H1 (cell line): ENCODE results near the gene GATD1. TPM values are rescaled to one million over a fixed set of nuclear protein-coding genes. Genes with fewer than 3 reads are reported as not detected.

Experiments
- CTCF ChIA-PET: fragments of 300-600 bp; sonication (Branson Sonifier 250); formaldehyde crosslinking; loops from one replicate; lab custom pipeline; 2021; ENCODE audit not compliant: partially characterized antibody; lab: Charles Lee
- POLR2A ChIA-PET: fragments of 300-600 bp; sonication (Branson Sonifier 250); formaldehyde crosslinking; loops from one replicate; lab custom pipeline; 2021; ENCODE audit warnings: inconsistent platforms; ENCODE audit not compliant: partially characterized antibody; lab: Charles Lee
- DNase-seq, 2 experiments: peaks; one replicate each; pipeline versions ENCODE4 v3.0.0 to v3.0.0-alpha.2; 2010 to 2022; ENCODE audit warnings: low spot score in 2 of 2, low read depth in 1 of 2, mixed read lengths in 1 of 2
- FAIRE-seq: peaks from 2 replicates; lab custom pipeline; 2011; peaks lifted over from hg19 to GRCh38; lab: Jason Lieb, UNC
- H2AFZ ChIP-seq: 2 replicates; pipeline ENCODE4 v1.8.1; 2012; ENCODE audit warnings: low read length, inconsistent platforms
- H2AK5ac ChIP-seq: 2 replicates; pipeline ENCODE4 v1.6.1; 2013; ENCODE audit warnings: low read depth, low read length
- H2BK120ac ChIP-seq: replicated peaks from 2 replicates; pipeline ENCODE3; 2013; ENCODE audit warnings: low read depth, low read length, inconsistent platforms
- H2BK12ac ChIP-seq: 2 replicates; pipeline ENCODE4 v1.6.1; 2013; ENCODE audit warnings: low read depth, low read length
- H2BK15ac ChIP-seq: 2 replicates; pipeline ENCODE4 v1.6.1; 2013; ENCODE audit warnings: low read length
- H2BK20ac ChIP-seq: 2 replicates; pipeline ENCODE4 v1.6.1; 2013; ENCODE audit warnings: low read length
- H2BK5ac ChIP-seq: 2 replicates; pipeline ENCODE4 v1.6.1; 2013; ENCODE audit warnings: low read depth, low read length
- H3K14ac ChIP-seq: 2 replicates; pipeline ENCODE4 v1.6.1; 2013; ENCODE audit warnings: inconsistent platforms; ENCODE audit not compliant: insufficient read length
- H3K18ac ChIP-seq: 2 replicates; pipeline ENCODE4 v1.6.1; 2013; ENCODE audit warnings: low read length; ENCODE audit errors: extremely low read depth
- H3K23ac ChIP-seq: 2 replicates; pipeline ENCODE4 v1.6.1; 2013; ENCODE audit warnings: inconsistent platforms; ENCODE audit not compliant: insufficient read length
- H3K23me2 ChIP-seq: 2 replicates; pipeline ENCODE4 v1.6.1; 2013; ENCODE audit warnings: low read depth, low read length
- H3K27ac ChIP-seq: 2 replicates; pipeline ENCODE4 v1.6.1; 2011; ENCODE audit warnings: low read depth, low read length, inconsistent platforms
- H3K27me3 ChIP-seq, 4 experiments: replicated peaks in 1 of 4; 1 replicate in 1 of 4; 2 replicates in 3 of 4; pipeline versions ENCODE4 v1.6.1 to v1.8.1; 2011 to 2013; ENCODE audit warnings: low read length in 3 of 4, mild to moderate bottlenecking in 3 of 4, inconsistent platforms in 2 of 4, mixed read lengths in 2 of 4, moderate library complexity in 1 of 4; ENCODE audit not compliant: control insufficient read depth in 3 of 4, insufficient read depth in 3 of 4; ENCODE audit errors: extremely low read depth in 1 of 4
- H3K36me3 ChIP-seq, 4 experiments: 2 replicates each; pipeline versions ENCODE4 v1.6.1 to v1.8.1; 2011 to 2013; ENCODE audit warnings: mild to moderate bottlenecking in 4 of 4, low read length in 3 of 4, moderate library complexity in 2 of 4, control low read depth in 1 of 4, inconsistent platforms in 1 of 4; ENCODE audit not compliant: insufficient read depth in 4 of 4, control insufficient read depth in 2 of 4
- H3K4ac ChIP-seq: replicated peaks from 2 replicates; pipeline ENCODE3; 2013; ENCODE audit warnings: low read length, low read depth, mixed read lengths, inconsistent platforms; ENCODE audit not compliant: insufficient read length
- H3K4me1 ChIP-seq, 4 experiments: replicated peaks in 1 of 4; 1 replicate in 1 of 4; 2 replicates in 3 of 4; pipeline versions ENCODE4 v1.6.1 to v1.8.1; 2011 to 2013; ENCODE audit warnings: low read length in 3 of 4, inconsistent platforms in 2 of 4, mixed read lengths in 1 of 4; ENCODE audit not compliant: insufficient read depth in 4 of 4, control insufficient read depth in 3 of 4
- H3K4me2 ChIP-seq, 2 experiments: 2 replicates each; pipeline versions ENCODE4 v1.6.1 to v1.8.1; 2011 to 2013; ENCODE audit warnings: low read depth in 2 of 2, low read length in 2 of 2, control low read depth in 1 of 2, inconsistent platforms in 1 of 2, mild to moderate bottlenecking in 1 of 2; ENCODE audit not compliant: insufficient read depth in 1 of 2
- H3K4me3 ChIP-seq, 4 experiments: fragments of 200-600, 300-600 bp in 1 of 4; sonication (generic), shearing (Covaris generic), sonication (Bioruptor Twin) in 1 of 4; 2 replicates each; pipeline versions ENCODE4 v1.5.1 to v1.8.1; 2011 to 2016; ENCODE audit warnings: low read length in 4 of 4, low read depth in 3 of 4, control low read depth in 2 of 4, inconsistent platforms in 2 of 4, mild to moderate bottlenecking in 2 of 4, mixed read lengths in 1 of 4, moderate library complexity in 1 of 4; ENCODE audit not compliant: insufficient read depth in 2 of 4; ENCODE audit errors: extremely low read depth in 1 of 4
- H3K56ac ChIP-seq: replicated peaks from 2 replicates; pipeline ENCODE3; 2013; ENCODE audit warnings: low read depth, mild to moderate bottlenecking, mixed read lengths, low read length, inconsistent platforms; ENCODE audit not compliant: insufficient read length
- H3K79me1 ChIP-seq: 2 replicates; pipeline ENCODE4 v1.6.1; 2013; ENCODE audit warnings: low read depth, low read length, control low read depth
- H3K79me2 ChIP-seq, 2 experiments: 2 replicates each; pipeline versions ENCODE4 v1.6.1 to v1.8.1; 2012 to 2013; ENCODE audit warnings: low read length in 2 of 2, mild to moderate bottlenecking in 2 of 2, inconsistent platforms in 1 of 2; ENCODE audit not compliant: insufficient read depth in 2 of 2, control insufficient read depth in 1 of 2
- H3K9ac ChIP-seq, 4 experiments: replicated peaks in 1 of 4; 1 replicate in 1 of 4; 2 replicates in 3 of 4; pipeline versions ENCODE4 v1.6.1 to v1.8.1; 2011 to 2013; ENCODE audit warnings: low read depth in 3 of 4, low read length in 3 of 4, control low read depth in 2 of 4, mild to moderate bottlenecking in 2 of 4, moderate library complexity in 2 of 4, inconsistent platforms in 1 of 4; ENCODE audit errors: extremely low read depth in 1 of 4
- H3K9me3 ChIP-seq, 2 experiments: 2 replicates each; pipeline versions ENCODE4 v1.6.1 to v1.8.1; 2012 to 2013; ENCODE audit warnings: mild to moderate bottlenecking in 2 of 2, moderate library complexity in 2 of 2, control low read depth in 1 of 2, inconsistent platforms in 1 of 2, low read depth in 1 of 2, low read length in 1 of 2, mixed read lengths in 1 of 2; ENCODE audit not compliant: insufficient read depth in 2 of 2
- H4K20me1 ChIP-seq, 2 experiments: replicated peaks in 1 of 2; 2 replicates each; pipeline versions ENCODE3 to v1.8.1; 2011 to 2013; ENCODE audit warnings: inconsistent platforms in 2 of 2, low read length in 2 of 2, mild to moderate bottlenecking in 1 of 2; ENCODE audit not compliant: insufficient read depth in 2 of 2, control insufficient read depth in 1 of 2
- H4K5ac ChIP-seq: 2 replicates; pipeline ENCODE4 v1.6.1; 2013; ENCODE audit warnings: low read length, low read depth, mixed read lengths, inconsistent platforms; ENCODE audit not compliant: insufficient read length
- H4K8ac ChIP-seq: 2 replicates; pipeline ENCODE4 v1.8.0; 2013; ENCODE audit warnings: mild to moderate bottlenecking, moderate library complexity, low read length, inconsistent platforms; ENCODE audit not compliant: insufficient read depth; ENCODE audit errors: extremely low read depth
- H4K91ac ChIP-seq: replicated peaks from 2 replicates; pipeline ENCODE3; 2013; ENCODE audit warnings: low read length, mixed read lengths, inconsistent platforms; ENCODE audit not compliant: insufficient read length
- ASH2L ChIP-seq: fragments of 200-600, 300-600 bp; sonication (generic); IDR thresholded peaks from one replicate; pipeline ENCODE4 v1.7.1; 2017; ENCODE audit warnings: low read length
- ATF3 ChIP-seq: IDR thresholded peaks from 2 replicates; pipeline ENCODE4 v1.6.1; 2011; ENCODE audit warnings: low read depth, mild to moderate bottlenecking, low read length; ENCODE audit not compliant: insufficient read depth
- CBX5 ChIP-seq: fragments of 300-800, 300-1000 bp; sonication (generic); IDR thresholded peaks from 2 replicates; pipeline ENCODE4 v1.7.1; 2016; ENCODE audit warnings: antibody characterized with exemption, low read length, low read depth
- CTBP2 ChIP-seq: IDR thresholded peaks from 2 replicates; pipeline ENCODE4 v1.7.0; 2011; ENCODE audit warnings: borderline replicate concordance, mild to moderate bottlenecking, moderate library complexity, mixed read lengths, low read length; ENCODE audit not compliant: insufficient read depth, insufficient read length
- GABPA ChIP-seq: IDR thresholded peaks from 2 replicates; pipeline ENCODE4 v1.6.1; 2011; ENCODE audit warnings: mild to moderate bottlenecking, low read length, moderate library complexity, borderline replicate concordance; ENCODE audit not compliant: insufficient read depth
- POLR2A ChIP-seq, 2 experiments: IDR thresholded peaks; 1 replicate in 1 of 2; 2 replicates in 1 of 2; pipeline ENCODE4 v1.6.1; 2011; ENCODE audit warnings: low read depth in 2 of 2, low read length in 2 of 2, mild to moderate bottlenecking in 2 of 2; ENCODE audit errors: control extremely low read depth in 1 of 2
- RAD21 ChIP-seq, 2 experiments: IDR thresholded peaks in 1 of 2; conservative IDR thresholded peaks in 1 of 2; 2 replicates each; pipeline ENCODE4 v1.6.1; 2011; ENCODE audit warnings: low read depth in 2 of 2, low read length in 2 of 2, improper control_type of control experiment in 1 of 2, inconsistent platforms in 1 of 2, mild to moderate bottlenecking in 1 of 2, moderate library complexity in 1 of 2
- RBBP5 ChIP-seq: IDR thresholded peaks from 2 replicates; pipeline ENCODE4 v1.7.1; 2012; ENCODE audit warnings: low read depth, mild to moderate bottlenecking, inconsistent platforms, low read length, moderate library complexity, borderline replicate concordance
- RXRA ChIP-seq: IDR thresholded peaks from 2 replicates; pipeline ENCODE4 v1.6.1; 2011; ENCODE audit warnings: low read depth, mild to moderate bottlenecking, low read length, moderate library complexity; ENCODE audit not compliant: insufficient read depth
- SIX5 ChIP-seq: IDR thresholded peaks from 2 replicates; pipeline ENCODE4 v1.6.1; 2011; ENCODE audit warnings: mild to moderate bottlenecking, low read depth, low read length
- SP2 ChIP-seq: IDR thresholded peaks from 2 replicates; pipeline ENCODE4 v1.6.1; 2012; ENCODE audit warnings: mild to moderate bottlenecking, low read length, inconsistent platforms
- TCF12 ChIP-seq: IDR thresholded peaks from 2 replicates; pipeline ENCODE4 v1.6.1; 2011; ENCODE audit warnings: low read depth, mild to moderate bottlenecking, low read length
- TEAD4 ChIP-seq: IDR thresholded peaks from 2 replicates; pipeline ENCODE4 v1.6.1; 2012; ENCODE audit warnings: low read depth, low read length, inconsistent platforms, mixed read lengths
- WGBS, 2 experiments: shearing (Covaris generic) in 1 of 2; methylation state at CpG; one replicate each; pipeline versions ENCODE4 v1.1.6 to v1.1.7; 2013 to 2015; ENCODE audit warnings: low lambda C conversion rate in 2 of 2, mixed read lengths in 2 of 2, inconsistent platforms in 1 of 2, low coverage in 1 of 2, missing lambda C conversion rate in 1 of 2; ENCODE audit not compliant: insufficient replicate concordance in 2 of 2, insufficient coverage in 1 of 2, insufficient read length in 1 of 2; ENCODE audit errors: extremely low coverage in 1 of 2, missing lambda C conversion rate in 1 of 2; 5-methylcytosine and 5-hydroxymethylcytosine counted together
- polyA plus RNA-seq, 7 experiments: library from polyadenylated mRNA; depleted of rRNA in 3 of 7; stranded (reverse) in 5 of 7; unstranded in 2 of 7; fragments of >200 nt in 5 of 7; fragments of 200-250 nt in 2 of 7; gene quantifications; 1 replicate in 5 of 7; 2 replicates in 1 of 7; 4 replicates in 1 of 7; pipeline versions ENCODE4 v1.2.1 to v1.2.3, GENCODE V29; 2011 to 2013; ENCODE audit warnings: missing spikeins in 2 of 7, mixed read lengths in 2 of 7
- total RNA-seq: library from RNA; stranded (reverse); fragmentation: NEBNext Ultra II Directional; extraction: Animal tissue kit (Norgen Biotek cat#: 25700); gene quantifications from 2 replicates; pipeline ENCODE4 v1.2.1, GENCODE V29; 2021

Gene GATD1
- total and polyA plus RNA-seq, 2 of the 8 experiments (the other 6 are each of a cell fraction or from before 2014, with no cell fraction given): 47.5 to 54.8 TPM

- H3K4me1 ChIP-seq: no peaks in the 10 kb centered on the region
- H2BK120ac ChIP-seq: no peak overlapping the region
- H3K14ac ChIP-seq: no peak overlapping the region
- H3K23me2 ChIP-seq: no peaks in the 10 kb centered on the region
- no peaks in the 10 kb centered on the region for H3K79me2 ChIP-seq
- H4K5ac ChIP-seq: no peak overlapping the region
- no peak overlapping the region for H3K4me3 ChIP-seq
- ChIA-PET POLR2A (interaction anchor here (1.4 to 32.3 kb wide), 3 partner anchors 9 to 30 kb away, joined by 3 to 636 read pairs (median 5); partner anchors contain the start of genes GATD1 and TALDO1), CTCF (interaction anchor here (1.1 to 2.3 kb wide), 6 partner anchors 9 to 76 kb away, joined by 3 to 14 read pairs (median 5); no protein-coding TSS in a partner anchor)
- peak overlapping the region; percentile 55 for H4K91ac ChIP-seq
- H2BK15ac ChIP-seq: peak overlapping the region; percentile 65; the same call in 1 of the 2 replicates
- no peak overlapping the region for H2AK5ac ChIP-seq
- H2BK5ac ChIP-seq: no peak overlapping the region
- no peak overlapping the region for H3K27ac ChIP-seq
- H3K9me3 ChIP-seq: no peaks in the 10 kb centered on the region
- H2BK12ac ChIP-seq: no peak overlapping the region
- no peaks in the 10 kb centered on the region for H3K36me3 ChIP-seq
- H3K79me1 ChIP-seq: no peaks in the 10 kb centered on the region
- 90% methylated on average over 11 of the region's 11 CpGs; no CpG with 5 or more reads in 1 of the 2 experiments for WGBS, 2 experiments
- peak overlapping the region; percentile 63 for H4K8ac ChIP-seq
- peak overlapping the region; percentile 80; the same call in 1 of the 2 replicates for H2BK20ac ChIP-seq
- FAIRE-seq (no peak), DNase-seq (no peak)
- 0 out of 2 replicates have a peak overlapping the region, but pooled peaks have one; percentile 40 for H2AFZ ChIP-seq
- no peak overlapping the region for H3K4ac ChIP-seq
- peak overlapping the region; percentile 48; the same call in 1 of the 2 replicates for H3K18ac ChIP-seq
- H3K56ac ChIP-seq: no peak overlapping the region
- no peak overlapping the region for H3K9ac ChIP-seq
- H3K23ac ChIP-seq: no peak overlapping the region
- no peak for TF ChIP-seq ATF3
- TF ChIP-seq SP2: no peak
- no peak for TF ChIP-seq TCF12
- no peak for TF ChIP-seq SIX5
- TF ChIP-seq RAD21 (IDR thresholded peaks at IDR 0.05 in 1 of 2, conservative IDR thresholded peaks at IDR 0.05 in 1 of 2; ENCODE audit: low read depth in 2 of 2, low read length in 2 of 2): no peak
- no peak for TF ChIP-seq GABPA
- no peak for TF ChIP-seq CTBP2
- TF ChIP-seq CBX5: no peak
- TF ChIP-seq RBBP5: no peak
- no peak for TF ChIP-seq RXRA
- TF ChIP-seq TEAD4: no peak
- TF ChIP-seq POLR2A (IDR thresholded peaks at IDR 0.05; ENCODE audit: control extremely low read depth in 1 of 2, low read depth in 2 of 2, low read length in 2 of 2): no peak
- no peak for TF ChIP-seq ASH2L
- H4K20me1 ChIP-seq: no peaks in the 10 kb centered on the region
- no peaks in the 10 kb centered on the region; a peak in 1 of 7 replicates for H3K27me3 ChIP-seq
- no peak overlapping the region for H3K4me2 ChIP-seq
Measured at GRCh38 chr11:737366-737765, 39.9 kb downstream of the GATD1 start.
